HG02623 (cell line): Measurements from ENCODE around the gene SCN2A.
"Not testable (repeated sequence)": the region's sequence is repeated elsewhere in the genome, so short reads cannot be mapped to it uniquely, and the experiment has no call there.

Experiments used
- ATAC-seq: cut with Tn5 transposase; IDR thresholded peaks from one replicate; pipeline ENCODE4 v1.9.1; 2021; ENCODE audit warnings: moderate library complexity; ENCODE audit not compliant: unreplicated experiment

SCN2A gene

DNA sequence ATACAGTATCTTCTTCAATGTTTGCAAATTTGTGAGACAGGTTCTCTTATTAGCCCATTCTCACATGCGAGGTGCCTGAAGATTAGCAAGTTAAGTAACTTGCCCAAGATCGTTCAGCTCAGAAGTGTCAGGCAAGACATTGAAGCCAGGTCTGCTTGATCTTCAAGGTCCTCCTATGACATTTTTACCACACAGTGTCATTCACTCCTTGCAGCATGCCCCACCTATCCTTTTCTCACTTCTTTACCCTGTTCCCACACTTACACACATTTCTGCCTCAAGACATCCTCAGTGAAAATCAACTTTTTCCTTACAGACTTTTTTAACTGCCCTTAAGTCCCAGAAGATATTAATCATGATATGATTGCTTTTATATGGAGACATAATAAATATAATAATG, 73.8 kb downstream of the SCN2A start:
- ATAC-seq: no peak

DNA sequence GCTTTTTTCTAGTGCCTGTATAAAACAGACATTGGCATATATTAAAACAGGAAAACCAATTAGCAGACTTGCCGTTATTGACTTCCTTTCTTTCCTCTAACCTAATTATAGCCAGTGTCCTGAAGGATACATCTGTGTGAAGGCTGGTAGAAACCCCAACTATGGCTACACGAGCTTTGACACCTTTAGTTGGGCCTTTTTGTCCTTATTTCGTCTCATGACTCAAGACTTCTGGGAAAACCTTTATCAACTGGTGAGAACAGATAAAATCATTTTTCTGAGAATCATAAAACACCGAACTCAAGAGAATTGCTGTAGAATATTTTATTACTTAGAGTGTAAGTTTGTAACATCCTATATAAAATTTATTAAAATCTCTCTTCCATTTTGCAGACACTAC, 74.3 kb downstream of the SCN2A start:
- no peak for ATAC-seq

DNA sequence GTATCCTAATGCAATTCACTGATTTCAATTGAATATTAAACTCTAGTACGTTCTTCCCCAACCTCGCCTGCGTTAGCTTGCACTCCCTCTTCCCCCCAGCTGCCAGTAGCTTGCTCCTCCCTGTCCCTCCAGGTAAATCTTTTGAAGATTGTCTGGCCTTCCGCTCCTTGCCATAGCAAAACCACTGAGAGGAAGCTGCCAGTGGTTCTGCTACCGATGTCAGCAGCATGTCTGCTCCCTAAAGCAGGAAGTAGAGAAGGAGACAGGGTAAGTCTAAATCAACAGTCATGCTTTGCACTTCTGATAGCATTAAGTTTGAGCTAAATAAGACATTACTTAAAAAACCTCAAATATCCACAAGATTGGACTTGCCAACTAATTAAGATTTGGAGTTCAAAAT, 89.1 kb downstream of the SCN2A start:
- ATAC-seq: no peak

DNA sequence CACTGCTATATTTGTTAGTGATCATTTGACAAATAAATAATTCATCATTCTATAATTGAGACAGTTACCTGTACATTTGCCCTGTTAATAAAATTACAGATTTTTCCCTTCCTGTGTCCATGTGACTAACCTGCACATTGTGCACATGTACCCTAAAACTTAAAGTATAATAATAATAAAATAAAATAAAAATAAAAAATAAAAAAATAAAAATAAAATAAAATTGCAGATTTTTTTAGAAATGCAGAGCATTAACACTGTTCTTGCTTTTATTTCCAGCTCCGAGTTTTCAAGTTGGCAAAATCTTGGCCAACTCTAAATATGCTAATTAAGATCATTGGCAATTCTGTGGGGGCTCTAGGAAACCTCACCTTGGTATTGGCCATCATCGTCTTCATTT, 105.1 kb downstream of the SCN2A start:
- not testable (repeated sequence) for ATAC-seq

DNA sequence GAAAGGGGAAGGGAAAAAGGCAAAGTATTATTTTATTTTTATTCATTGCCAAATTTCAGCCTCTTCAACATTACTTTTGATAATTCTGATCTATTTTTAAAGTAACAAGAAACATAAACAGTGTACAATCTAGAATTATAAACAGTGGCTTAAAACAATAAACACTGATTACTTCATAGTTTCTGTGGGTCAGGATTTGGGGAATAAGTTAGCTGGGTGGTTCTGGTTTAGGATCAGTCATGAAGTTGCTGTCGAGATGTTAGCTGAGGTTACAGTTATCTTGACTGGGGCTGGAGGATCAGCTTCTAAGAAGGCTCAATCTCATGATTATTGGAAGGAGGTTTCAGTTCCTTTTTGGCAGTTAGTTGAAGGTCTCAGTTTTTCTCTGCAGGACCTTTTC, 109.2 kb downstream of the SCN2A start:
- ATAC-seq: no peak

DNA sequence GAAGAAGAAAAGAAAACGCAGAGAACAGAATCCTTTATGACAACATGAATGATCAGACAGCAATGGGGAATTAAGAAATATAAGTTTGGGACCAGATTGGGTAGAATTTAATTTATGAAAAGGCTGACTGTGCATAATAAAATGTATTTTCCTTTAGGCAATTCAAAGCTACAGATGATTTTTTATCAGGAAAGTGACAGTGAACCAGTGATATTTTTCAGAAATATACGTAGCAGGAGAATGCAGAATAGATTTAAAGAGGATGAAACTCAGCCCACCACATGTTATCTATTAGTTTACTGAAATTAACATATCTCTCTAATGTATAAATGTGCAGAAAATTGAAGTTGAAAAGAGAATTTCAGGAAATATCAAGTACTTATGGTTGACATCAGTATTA, 110.0 kb downstream of the SCN2A start:
- ATAC-seq: no peak

DNA sequence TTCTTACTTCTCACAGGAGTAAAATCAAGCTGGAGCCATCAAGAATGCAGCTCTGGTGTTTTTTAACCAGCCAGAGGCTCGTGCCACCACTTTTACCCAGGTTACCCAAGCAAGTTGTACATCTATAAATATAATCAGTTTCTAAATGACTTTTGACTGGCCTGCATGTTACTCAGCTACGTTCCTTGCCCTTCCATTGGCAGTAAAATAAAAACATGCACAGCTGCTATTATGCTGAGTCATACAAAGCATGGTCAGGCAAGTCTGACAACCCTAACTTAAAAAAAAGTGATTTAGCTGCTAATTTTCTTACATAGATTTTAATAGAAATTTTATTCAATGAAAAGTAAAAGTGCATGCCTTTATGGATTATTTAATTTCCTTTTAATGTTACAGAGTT, 118.5 kb downstream of the SCN2A start:
- peak; percentile 73 for ATAC-seq

DNA sequence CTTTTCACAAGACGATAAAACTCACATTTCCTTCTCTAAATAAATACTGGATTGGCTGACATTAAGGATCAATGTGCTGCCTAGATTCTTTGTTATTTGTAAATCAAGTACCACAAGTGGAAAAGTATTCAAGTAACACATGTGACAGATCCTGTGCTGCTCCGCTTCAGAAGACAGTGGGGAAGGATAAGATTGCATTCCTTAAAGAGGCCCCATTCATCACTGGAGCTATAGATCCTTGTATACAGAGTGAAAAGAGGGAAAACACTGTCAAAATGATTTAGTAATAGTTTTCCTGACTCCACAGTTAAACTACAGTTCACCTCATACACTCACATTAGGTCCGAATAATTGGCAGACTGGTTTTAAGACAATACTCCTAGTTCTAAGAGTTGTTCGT, 122.3 kb downstream of the SCN2A start:
- no peak for ATAC-seq

DNA sequence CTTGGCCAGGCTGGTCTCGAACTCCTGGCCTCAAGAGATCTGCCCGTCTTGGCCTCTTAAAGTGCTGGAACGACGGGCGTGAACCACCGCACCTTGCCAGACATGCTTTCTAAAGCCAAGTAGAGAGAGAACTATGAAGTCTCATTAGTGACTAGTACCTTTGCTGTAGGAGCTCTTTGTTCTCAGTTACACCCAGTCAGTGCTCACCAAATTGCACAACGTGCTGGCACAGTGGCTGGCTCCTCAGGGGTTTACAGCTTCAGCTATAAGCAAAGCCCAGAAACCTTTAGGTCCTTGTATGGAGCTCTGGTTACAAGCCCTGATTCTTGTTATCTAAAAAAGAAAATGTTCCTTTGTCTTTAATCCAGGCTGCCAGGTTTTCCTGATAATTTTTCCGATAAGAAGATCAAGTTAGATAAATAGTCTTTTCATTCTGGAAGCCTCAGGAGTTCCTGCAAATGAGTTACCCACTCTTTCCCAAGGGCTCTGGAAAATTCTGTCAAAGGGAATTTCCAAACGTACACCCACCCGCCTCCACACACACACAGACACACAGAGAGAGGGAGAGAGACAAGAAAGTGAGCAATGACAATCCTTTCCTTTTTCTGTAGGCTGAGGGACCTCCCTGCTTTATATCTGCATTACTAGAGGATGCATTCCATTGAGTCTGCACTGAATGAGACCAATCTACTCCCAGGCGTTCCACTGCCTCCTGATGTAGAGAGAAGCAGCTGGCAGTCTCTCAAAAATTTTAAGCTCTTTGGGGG, 130.1 kb downstream of the SCN2A start:
- ATAC-seq: no peak

DNA sequence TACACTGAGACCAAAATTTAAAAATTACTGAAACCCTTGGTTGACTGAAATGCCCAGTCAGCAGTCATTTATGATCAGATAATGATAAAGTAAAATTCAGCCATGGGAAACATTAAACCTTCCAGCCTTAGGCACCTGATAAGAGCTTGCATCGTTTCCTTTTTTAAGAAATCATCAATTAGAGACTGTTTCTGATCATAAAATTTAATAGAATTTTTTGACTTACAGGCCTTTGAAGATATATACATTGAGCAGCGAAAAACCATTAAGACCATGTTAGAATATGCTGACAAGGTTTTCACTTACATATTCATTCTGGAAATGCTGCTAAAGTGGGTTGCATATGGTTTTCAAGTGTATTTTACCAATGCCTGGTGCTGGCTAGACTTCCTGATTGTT, 130.7 kb downstream of the SCN2A start:
- ATAC-seq: no peak

DNA sequence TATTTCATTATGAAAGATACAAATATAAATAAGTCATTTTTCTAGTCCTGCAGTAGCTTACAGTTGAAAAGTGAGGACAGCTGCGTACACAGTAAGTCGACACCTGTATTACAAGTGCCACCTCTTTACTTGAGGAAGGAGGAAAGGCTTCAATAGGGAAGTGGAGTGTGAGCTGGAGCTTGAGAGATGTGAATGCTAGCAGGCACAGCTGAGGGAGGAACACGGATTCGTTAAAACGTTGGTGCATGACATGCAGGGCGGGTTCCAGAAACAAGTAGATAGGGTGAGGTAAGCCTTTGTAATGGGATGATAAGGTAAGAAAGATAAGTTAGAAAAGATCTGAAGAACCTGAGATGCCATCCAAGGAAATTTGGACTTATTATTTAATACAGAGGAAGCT, 132.1 kb downstream of the SCN2A start:
- ATAC-seq: no peak

DNA sequence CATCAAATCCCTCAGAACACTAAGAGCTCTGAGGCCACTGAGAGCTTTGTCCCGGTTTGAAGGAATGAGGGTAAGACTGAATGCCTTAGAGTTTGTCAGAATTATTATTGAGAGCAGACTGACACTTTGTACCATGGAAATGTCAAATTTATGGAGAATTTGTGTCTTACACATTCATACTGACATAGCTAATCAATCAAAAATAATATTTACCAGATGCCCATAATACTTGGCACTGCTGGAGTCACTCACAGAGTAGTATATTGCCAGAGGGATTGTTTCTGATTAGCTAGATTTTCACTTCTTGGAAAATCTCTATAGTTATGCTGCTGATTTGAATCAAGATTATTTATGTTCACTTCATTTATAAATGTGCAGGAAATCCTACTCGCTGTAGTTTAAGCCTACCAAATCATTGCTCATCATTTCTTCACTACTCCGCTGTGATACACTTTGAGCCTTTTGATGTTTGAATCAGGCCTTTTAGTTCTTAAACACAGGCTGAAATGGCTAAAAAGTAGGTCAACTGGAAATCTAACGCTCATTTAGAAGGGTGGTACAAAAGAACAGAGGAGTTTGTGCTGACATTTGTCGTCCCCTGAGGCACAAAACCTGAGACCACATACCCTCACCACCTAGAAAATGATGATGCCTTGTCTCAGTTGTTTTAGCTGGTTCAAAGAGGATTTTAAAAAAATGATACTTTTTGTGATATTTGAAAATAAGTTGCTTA, 134.2 kb downstream of the SCN2A start:
- no peak for ATAC-seq

DNA sequence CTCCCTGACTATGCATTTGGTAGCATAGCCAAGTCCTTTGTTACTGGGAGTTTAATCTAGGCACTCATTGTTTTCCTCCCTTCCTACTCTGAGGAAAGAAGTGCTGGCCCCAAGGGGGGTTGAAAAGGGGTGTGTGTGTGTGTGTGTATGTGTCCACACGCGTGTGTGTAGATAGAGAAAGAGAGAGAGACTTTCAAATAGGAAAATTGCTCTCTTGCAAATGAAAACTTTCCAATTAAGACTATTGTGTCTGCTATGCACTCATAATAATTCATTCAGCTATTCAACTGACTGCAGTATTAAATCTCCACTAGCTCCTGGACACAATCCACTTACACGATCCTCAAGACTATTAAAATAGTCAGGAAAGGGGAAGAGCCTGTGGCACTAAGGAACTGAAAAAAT, 137.4 kb downstream of the SCN2A start:
- no peak for ATAC-seq

DNA sequence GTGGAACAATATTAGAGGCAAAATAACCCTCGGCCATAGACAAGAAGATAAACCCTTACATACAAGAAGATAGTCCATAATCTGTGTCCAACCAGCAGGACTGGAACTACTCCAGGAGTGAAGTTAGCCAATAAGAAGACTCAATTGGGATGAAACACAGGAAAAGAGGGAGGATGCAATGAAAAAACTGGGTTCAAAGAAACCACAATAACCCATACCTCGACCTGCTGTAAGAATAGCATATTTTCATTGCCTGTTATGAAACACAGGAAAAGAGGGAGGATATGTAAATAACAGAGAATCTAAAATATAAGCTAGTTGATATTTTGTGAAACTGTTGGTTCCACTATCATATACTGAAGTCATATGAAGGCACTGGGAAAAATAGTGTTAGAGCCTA, 143.1 kb downstream of the SCN2A start:
- ATAC-seq: no peak

DNA sequence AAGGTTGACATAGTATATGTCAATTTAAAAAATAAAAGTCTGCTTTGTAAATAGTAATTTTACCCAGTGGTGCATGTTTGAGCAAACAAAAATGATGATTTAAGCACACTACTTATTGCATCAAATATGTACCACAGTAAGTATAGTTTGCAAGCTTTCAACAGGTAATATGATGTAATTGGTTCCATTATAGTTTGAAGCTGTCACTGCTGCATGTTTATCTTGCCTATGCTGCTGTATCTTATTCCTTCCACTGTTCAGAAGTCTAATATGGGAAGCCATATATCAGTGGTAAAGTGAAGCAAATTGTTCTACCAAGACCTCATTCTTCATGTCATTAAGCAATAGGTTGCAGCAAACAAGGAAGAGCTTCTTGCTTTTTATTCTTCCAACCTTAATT, 151.7 kb downstream of the SCN2A start:
- no peak for ATAC-seq

DNA sequence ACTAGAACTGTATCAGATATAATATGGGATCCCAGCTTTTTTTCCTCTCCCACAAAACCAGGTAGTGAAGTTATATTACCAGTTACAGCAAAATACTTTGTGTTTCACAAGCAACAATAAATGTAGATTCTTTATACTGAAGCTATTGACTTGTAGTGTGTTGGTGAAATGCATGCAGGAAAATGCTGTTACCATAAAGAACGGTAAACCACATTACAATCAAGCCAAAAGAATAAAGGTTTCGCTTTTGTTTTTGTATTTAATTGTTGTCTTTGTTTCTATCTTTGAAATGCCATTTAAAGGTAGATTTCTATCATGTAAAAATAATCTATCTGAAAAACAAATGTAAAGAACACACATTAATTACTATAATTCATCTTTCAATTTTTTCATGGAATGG, 152.6 kb downstream of the SCN2A start:
- ATAC-seq: no peak

DNA sequence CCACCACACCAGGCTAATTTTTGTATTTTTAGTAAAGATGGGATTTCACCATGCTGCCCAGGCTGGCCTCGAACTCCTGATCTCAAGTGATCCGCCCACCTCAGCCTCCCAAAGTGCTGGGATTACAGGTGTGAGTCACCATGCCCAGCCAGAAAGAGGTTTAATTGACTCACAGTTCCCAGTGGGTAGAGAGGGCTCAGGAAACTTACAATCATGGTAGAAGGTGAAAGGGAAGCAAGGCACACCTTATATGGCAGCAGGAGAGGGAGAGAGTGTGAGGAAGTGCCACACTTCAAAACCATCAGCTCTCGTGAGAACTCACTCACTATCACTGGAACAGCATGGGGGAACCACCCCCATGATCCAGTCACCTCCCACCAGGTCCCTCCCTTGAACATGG, 159.4 kb downstream of the SCN2A start:
- not testable (repeated sequence) for ATAC-seq

DNA sequence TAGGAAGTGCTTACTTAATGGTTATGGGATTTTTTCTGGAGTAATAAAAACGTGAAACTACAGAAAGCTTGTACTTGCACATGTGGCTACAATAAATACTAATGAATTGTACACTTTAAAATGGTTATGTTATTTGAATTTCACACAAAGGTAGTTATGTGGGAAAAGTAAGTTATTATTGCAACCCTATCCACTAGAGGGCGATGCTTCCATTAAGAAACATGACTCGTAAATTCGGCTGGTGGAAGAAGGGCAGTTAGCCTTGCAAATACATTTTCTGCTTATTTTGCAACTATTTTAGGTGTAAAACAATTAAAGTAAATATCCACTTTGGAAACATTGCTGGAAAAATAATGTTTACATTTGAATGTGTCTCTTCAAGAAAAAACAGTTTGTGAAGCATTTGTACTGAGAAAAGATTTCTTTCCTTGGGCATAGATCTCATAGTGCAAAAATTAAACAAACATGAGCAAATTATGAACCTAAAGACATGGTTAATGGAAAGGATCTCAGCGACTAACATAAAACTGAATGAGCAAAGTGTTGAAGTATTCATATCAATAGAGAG, 162.2 kb downstream of the SCN2A start:
- peak; percentile 57 for ATAC-seq

DNA sequence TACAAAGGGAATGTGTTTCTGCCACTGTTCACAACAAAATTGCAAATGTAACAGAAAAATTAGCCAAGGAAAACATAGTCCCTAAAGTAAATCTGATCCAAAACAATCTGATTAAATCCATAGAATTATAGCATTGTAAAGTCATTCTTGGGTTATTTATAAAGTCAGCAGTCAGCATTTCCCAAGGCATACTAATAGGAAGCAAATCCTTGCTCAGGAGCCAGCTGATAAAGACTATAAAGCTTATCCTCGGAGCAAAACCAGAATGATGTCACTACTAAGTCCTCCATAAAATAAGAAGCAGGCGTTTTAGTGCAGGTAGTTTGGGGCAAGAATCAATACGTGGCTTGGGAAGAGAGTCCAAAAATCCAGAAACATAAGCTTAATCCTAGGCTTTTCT, 162.9 kb downstream of the SCN2A start:
- ATAC-seq: no peak

DNA sequence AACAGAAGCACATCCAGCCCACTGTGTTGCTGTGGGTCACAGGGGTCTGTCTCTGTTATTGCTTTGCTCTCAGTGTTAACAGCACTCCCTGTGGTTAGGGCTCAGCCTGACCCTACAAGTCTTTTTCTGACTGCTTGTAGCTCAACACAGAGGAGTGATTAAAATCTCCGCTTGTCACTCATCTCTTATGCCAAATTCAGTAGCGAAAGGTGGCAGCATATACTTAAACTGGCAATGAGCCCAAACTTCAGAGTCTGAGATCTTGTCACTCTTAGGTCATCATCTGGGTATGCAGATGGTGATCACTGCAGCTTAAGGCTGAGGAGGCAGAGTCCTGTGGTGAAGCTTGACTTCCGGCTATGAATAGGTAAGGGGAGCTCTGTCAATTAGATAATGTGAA, 167.0 kb downstream of the SCN2A start:
- no peak for ATAC-seq

DNA sequence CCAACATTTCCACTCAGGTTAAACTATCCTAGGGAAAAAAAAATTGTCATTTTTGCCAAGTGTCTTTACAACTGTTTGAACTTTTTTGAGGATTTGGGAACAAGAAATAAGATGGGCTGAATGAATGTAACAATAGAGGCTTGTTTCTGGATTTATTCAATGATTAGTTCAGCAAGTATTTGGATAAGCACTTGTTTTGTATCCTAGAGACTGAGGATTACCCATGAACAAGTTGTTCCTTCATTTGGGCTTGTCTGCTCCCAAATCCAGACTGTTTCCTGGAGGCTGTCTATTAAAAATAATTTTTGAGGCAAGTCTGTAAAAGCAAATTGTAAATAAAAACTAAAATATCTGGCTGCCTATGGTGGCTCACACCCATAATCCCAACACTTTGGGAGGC, 168.3 kb downstream of the SCN2A start:
- ATAC-seq: no peak

DNA sequence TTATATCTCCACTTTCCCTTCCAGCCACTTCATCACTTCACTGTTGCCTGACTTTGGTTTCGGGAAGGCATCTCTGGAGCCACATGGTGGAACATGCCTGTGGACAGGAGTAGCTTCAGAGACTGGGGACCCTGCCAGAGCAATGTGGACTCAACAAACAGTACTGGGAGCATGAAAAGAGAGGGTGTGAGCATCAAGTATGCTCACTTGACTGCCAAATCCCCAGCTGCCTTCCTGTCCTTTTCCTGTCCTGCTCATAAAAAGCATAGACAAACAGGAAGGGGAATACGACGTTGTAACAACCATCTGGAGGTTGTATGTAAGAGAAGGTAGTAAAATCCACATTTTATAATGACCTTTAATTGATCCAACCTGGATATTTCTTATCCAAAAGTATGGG, 169.0 kb downstream of the SCN2A start:
- no peak for ATAC-seq
